ENCODE measurements around the gene SLC35F3. TPM values are rescaled to one million over a fixed set of nuclear protein-coding genes. Genes with fewer than 3 reads are reported as not detected.

SLC35F3 gene
- total RNA-seq, 1 experiment from 2014 or later = 0.94 TPM

DNA sequence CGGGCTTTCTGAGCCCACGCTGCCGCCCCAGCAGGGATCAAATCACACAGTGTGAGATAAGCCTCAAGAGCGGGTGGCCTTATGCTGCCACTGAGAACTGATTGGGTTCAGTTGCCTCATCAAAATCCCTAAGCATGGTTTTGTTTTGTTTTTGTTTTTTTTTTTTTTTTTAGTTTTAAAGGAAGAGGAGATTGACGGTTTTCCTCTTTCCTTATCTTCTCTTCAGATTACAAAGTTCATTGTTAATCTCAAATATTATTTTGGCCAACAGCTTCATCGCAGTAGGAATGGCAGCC is 469.4 kb downstream of the SLC35F3 start:
- Mint-ChIP-seq H3K27me3 (ENCODE audit: low read depth) (no peaks in the 10 kb centered on the region), H3K4me1 (peaks cover 12% of the 10 kb centered on the region), H3K4me3 (peak overlapping the region; percentile 98), H3K36me3 (peaks cover 32% of the 10 kb centered on the region), H3K9me3 (no peaks in the 10 kb centered on the region), H3K27ac (0 out of 2 replicates have a peak overlapping the region, but pooled peaks have one; percentile 65)
- DNase-seq (ENCODE audit: low spot score) (no peak), ATAC-seq (no peak)
- POLR2A ChIA-PET = interaction anchor here (0.6 to 0.7 kb wide), 3 partner anchors 30 to 996 kb away, joined by 3 read pairs; no protein-coding TSS in a partner anchor
- TF ChIP-seq ATF3 (CRISPR knock-in tag; conservative IDR thresholded peaks at IDR 0.05) (no peak), KAT7 (CRISPR knock-in tag; IDR thresholded peaks at IDR 0.05; ENCODE audit: borderline replicate concordance) (no peak), RELA (CRISPR knock-in tag; IDR thresholded peaks at IDR 0.05; ENCODE audit: borderline replicate concordance) (no peak), ARID4B (CRISPR knock-in tag; IDR thresholded peaks at IDR 0.05; ENCODE audit: borderline replicate concordance) (no peak), ZNF396 (CRISPR knock-in tag; IDR thresholded peaks at IDR 0.05; ENCODE audit: borderline replicate concordance) (no peak), FOXK1 (CRISPR knock-in tag; IDR thresholded peaks at IDR 0.05) (no peak), ATF1 (CRISPR knock-in tag; IDR thresholded peaks at IDR 0.05) (no peak), GTF2I (CRISPR knock-in tag; conservative IDR thresholded peaks at IDR 0.05) (no peak), EMX1 (CRISPR knock-in tag; IDR thresholded peaks at IDR 0.05) (no peak), ZBTB43 (CRISPR knock-in tag; IDR thresholded peaks at IDR 0.05) (no peak), ZNF232 (CRISPR knock-in tag; IDR thresholded peaks at IDR 0.05) (no peak), IRF2 (CRISPR knock-in tag; IDR thresholded peaks at IDR 0.05; ENCODE audit: borderline replicate concordance, low read depth) (no peak), PRRX2 (CRISPR knock-in tag; IDR thresholded peaks at IDR 0.05) (no peak), SP1 (CRISPR knock-in tag; conservative IDR thresholded peaks at IDR 0.05) (no peak), SOX15 (CRISPR knock-in tag; IDR thresholded peaks at IDR 0.05) (no peak)
- TF ChIP-seq, protein P1, sequence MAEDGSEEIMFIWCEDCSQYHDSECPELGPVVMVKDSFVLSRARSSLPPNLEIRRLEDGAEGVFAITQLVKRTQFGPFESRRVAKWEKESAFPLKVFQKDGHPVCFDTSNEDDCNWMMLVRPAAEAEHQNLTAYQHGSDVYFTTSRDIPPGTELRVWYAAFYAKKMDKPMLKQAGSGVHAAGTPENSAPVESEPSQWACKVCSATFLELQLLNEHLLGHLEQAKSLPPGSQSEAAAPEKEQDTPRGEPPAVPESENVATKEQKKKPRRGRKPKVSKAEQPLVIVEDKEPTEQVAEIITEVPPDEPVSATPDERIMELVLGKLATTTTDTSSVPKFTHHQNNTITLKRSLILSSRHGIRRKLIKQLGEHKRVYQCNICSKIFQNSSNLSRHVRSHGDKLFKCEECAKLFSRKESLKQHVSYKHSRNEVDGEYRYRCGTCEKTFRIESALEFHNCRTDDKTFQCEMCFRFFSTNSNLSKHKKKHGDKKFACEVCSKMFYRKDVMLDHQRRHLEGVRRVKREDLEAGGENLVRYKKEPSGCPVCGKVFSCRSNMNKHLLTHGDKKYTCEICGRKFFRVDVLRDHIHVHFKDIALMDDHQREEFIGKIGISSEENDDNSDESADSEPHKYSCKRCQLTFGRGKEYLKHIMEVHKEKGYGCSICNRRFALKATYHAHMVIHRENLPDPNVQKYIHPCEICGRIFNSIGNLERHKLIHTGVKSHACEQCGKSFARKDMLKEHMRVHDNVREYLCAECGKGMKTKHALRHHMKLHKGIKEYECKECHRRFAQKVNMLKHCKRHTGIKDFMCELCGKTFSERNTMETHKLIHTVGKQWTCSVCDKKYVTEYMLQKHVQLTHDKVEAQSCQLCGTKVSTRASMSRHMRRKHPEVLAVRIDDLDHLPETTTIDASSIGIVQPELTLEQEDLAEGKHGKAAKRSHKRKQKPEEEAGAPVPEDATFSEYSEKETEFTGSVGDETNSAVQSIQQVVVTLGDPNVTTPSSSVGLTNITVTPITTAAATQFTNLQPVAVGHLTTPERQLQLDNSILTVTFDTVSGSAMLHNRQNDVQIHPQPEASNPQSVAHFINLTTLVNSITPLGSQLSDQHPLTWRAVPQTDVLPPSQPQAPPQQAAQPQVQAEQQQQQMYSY (CRISPR knock-in tag; IDR thresholded peaks at IDR 0.05) = no peak
- TF ChIP-seq, protein P2, sequence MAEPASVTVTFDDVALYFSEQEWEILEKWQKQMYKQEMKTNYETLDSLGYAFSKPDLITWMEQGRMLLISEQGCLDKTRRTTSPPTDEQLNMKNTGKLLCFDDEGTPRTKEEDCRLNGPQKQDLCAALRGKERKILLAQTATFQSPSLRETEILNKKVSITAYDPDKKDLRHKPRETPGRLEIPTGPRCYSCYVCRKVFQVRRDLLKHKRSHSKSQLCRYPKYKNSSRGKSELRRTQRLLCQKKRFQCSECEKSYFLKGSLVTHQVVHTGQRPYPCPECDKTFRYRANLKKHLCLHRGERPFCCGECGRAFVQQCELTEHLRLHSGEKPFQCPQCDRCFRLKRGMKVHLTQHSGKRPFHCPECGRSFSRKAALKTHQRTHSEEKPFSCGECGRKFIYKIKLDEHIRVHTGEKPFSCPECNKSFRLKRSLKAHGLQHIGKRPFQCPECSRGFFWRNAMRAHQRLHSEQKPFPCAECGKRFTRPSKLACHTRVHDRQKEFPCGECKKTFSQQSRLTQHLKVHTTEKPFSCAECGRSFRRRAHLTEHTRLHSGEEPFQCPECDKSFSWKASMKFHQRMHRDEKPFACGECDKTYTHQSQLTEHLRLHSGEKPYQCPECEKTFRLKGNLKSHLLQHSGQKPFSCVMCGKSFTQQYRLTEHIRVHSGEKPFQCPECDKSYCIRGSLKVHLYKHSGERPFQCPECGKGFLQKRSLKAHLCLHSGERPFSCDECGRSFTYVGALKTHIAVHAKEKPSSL (CRISPR knock-in tag; conservative IDR thresholded peaks at IDR 0.05) = no peak
- TF ChIP-seq, protein P3, sequence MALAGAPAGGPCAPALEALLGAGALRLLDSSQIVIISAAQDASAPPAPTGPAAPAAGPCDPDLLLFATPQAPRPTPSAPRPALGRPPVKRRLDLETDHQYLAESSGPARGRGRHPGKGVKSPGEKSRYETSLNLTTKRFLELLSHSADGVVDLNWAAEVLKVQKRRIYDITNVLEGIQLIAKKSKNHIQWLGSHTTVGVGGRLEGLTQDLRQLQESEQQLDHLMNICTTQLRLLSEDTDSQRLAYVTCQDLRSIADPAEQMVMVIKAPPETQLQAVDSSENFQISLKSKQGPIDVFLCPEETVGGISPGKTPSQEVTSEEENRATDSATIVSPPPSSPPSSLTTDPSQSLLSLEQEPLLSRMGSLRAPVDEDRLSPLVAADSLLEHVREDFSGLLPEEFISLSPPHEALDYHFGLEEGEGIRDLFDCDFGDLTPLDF (CRISPR knock-in tag; IDR thresholded peaks at IDR 0.05) = no peak
- CTCF ChIA-PET = interaction anchor here (0.9 to 1.9 kb wide), 7 partner anchors 47 to 719 kb away, joined by 3 to 12 read pairs (median 4); no protein-coding TSS in a partner anchor
